Skeletal muscle cell (primary cell): ENCODE measurements around the gene SMURF1.
A peak's percentile ranks its signal among the peaks of the same experiment; 100 is the strongest.
"Not testable (repeated sequence)": the region's sequence is repeated elsewhere in the genome, so short reads cannot be mapped to it uniquely, and the experiment has no call there.

Experiments
- DNase-seq: peaks from one replicate; pipeline ENCODE4 v3.0.0-alpha.2; 2010; ENCODE audit warnings: low read depth
- H3K4me3 ChIP-seq: 2 replicates; pipeline ENCODE4 v1.5.1; 2011; ENCODE audit warnings: low read depth, mild to moderate bottlenecking, control low read depth, low read length, moderate library complexity

SMURF1 gene

DNA sequence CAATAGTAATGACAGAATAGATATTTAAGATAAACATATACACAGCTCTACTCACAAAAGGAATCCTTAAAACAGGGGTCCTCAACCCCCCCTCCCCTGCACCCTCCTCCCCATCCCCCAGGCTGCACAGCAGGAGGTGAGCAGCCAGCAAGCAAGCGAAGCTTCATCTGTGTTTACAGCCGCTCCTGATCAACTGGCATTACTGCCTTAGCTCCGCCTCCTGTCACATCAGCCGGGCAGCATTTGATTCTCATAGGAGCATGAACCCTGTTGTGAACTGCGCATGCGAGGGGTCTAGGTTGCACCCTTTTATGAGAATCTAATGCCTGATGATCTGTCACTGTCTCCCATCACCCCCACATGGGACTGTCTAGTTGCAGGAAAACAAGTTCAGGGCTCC is 65.5 kb downstream of the SMURF1 start:
- no peak for DNase-seq
- no peak overlapping the region for H3K4me3 ChIP-seq

DNA sequence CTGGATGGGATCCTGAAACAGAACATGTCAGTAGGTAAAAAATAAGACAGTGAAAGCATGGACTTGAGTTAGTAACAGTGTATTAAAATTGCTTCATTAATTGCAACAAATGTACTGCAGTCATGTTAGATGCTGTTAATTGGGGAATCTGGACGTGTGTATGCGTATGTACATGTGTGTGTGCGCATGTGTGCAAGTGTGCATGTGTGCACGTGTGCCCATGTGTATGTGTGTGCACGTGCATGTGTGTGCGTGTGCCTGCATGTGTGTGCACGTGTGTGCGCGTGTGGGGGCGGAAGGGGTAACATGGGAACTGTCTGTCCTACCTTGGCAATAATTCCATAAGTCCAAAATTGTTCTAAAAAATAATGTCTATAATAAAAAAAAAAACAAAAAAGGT is 67.3 kb downstream of the SMURF1 start:
- no peak for DNase-seq
- H3K4me3 ChIP-seq, result no peak overlapping the region

GRCh38 chr7:99073839-99074446 is 70.0 kb downstream of the SMURF1 start:
- DNase-seq, result no peak

GRCh38 chr7:99072126-99072525 is 71.8 kb downstream of the SMURF1 start:
- DNase-seq, result no peak
- no peak overlapping the region for H3K4me3 ChIP-seq

More at GRCh38 chr7:99073839-99074446, 70.0 kb downstream of the SMURF1 start:
- H3K4me3 ChIP-seq, result no peak overlapping the region

DNA sequence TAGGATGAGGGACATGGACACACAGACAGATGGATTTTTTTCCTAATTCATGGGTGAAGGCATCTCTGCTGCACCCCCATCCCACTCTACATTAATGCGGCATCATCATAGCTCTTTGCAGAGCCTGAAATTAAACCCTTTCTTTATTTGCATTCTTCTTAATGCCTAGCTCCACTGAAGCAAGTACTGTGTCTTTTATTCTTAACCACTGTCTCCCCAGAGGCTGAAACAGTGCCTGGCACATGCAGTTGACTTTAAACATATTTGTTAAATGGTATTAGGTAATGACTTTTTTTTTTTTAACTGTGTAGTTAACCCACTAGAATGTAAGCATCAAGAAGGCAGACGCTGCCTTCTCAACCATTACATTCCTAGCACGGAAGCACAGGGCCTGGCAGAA is 73.5 kb downstream of the SMURF1 start:
- H3K4me3 ChIP-seq, result no peak overlapping the region
- no peak for DNase-seq

- DNase-seq, result no peak
- H3K4me3 ChIP-seq, result no peak overlapping the region
Measured at GRCh38 chr7:99061001-99061776, 82.7 kb downstream of the SMURF1 start.

DNA sequence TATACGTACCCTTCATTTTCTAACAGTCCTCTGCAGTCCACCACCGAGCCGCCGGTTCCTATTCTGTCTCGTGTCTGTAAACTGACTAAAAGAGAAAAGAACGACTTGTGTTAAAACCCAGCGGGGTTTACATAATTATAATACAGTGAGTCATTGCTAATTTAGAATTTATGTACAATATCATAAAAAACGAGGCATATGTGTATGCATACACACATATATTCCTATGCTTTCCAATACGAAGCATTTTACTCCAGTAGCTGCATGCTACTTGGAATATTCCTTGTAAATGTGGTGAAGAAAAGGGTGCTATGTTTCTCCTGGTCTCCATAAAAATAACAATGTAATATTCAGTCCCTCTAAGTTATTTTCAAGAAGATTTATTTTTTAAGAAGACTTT is 89.1 kb downstream of the SMURF1 start:
- no peak overlapping the region for H3K4me3 ChIP-seq
- DNase-seq, result no peak

GRCh38 chr7:99050971-99051370 is 92.9 kb downstream of the SMURF1 start:
- no peak for DNase-seq
- H3K4me3 ChIP-seq, result no peak overlapping the region

DNA sequence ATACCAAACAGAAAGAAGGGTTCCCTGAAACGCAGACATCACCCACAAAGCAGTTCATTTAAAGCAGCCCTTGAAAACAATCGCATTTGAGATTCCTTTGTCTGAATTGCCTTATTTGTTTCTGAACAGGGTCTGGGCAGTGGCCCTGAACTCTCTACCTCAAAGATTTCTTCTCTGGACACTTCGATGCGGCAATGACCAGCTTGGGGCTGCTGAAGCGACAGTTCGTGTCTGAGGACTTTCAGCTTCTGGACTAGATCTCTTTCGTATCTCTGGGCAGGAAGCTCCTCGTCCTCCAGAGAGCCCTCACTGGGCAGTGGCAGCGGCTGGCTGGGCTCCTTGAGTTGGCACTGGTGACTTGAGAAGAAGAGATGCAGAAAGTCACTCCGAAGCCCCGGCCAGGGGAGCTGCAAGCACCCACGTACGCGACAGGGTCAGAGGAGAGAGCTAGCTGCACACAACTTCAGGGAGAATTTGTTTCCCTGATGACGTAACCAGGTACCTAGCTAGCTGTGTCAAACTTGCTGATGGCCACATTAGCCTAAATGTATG is 96.3 kb downstream of the SMURF1 start:
- DNase-seq, result no peak
- no peak overlapping the region for H3K4me3 ChIP-seq

DNA sequence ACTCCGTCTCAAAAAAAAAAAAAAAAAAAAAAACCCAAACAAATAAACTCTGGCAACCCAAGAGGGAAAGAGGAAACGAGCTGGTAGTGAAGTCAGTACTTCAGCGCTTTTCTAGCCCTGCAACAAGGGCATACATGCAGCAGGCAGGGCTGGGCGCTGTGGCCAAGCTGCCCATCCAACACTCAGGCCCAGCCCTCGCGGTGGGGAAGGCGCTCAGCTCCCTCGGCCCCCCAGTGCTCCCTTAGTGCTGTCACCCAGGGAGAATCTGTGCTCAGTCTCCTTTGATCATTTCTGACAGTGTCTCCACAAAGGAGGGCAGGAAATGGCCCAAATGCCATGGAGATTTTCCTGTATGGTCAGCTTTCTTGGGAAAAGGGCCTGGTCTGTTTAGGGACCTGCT is 97.2 kb downstream of the SMURF1 start:
- no peak overlapping the region for H3K4me3 ChIP-seq
- no peak for DNase-seq

DNA sequence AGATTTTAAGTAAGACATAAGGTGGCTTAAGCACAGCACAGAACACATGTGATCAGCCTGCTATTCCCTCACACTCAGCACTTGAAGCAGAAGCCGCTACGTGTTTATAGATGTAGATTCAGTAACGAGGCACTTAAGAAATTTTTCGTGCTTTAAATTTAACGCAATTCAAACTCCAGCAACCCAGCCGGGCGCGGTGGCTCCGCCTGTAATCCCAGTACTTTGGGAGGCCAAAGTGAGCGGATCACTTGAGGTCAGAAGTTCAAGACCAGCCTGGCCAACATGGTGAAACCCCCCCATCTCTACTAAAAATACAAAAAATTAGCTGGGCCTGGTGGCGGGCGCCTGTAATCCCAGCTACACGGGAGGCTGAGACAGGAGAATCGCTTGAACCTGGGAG is 97.6 kb downstream of the SMURF1 start:
- not testable (repeated sequence) for DNase-seq, H3K4me3 ChIP-seq

GRCh38 chr7:99044858-99045257 is 99.0 kb downstream of the SMURF1 start:
- DNase-seq, H3K4me3 ChIP-seq: not testable (repeated sequence)

DNA sequence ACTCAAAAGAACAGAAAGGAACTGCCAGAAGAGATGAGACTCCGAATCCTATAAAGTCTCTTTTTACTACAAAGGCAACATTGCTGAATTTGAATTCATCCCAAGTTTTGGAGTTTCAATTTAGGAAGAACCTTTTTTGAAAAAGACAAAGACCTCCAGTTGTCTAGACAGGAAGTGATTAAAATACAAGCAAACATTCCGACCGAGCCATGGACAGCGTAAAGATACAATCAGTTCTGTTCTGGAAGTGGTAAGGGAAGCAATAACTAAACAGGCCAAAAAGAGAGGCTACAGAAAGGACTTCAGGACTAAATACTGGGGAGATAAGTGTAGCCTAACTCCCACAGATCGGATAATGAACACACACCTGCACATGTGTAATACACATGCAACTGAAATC is 101.0 kb downstream of the SMURF1 start:
- no peak overlapping the region for H3K4me3 ChIP-seq

DNA sequence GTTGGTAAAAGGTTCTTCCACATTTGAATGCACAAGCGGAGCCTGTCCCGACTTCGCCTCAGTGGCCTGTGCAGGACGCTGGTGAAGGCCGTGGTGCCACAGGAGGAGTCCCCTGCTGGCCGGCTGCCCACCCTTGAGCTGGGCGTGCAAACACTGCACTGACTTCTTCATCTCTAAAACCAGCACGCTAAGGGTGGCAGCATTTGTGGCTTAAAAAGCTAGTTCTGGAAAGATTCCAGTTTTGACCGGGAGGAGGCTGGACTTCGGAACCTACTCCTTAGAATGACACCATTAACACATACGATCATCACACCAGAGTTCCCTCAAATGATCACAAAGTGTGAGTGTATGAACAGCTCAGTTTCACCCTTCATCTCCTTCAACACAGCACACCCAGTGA is 102.4 kb downstream of the SMURF1 start:
- DNase-seq, result no peak
- H3K4me3 ChIP-seq, result no peak overlapping the region

More for the DNA sequence above, 101.0 kb downstream of the SMURF1 start:
- no peak for DNase-seq

- peak; percentile 45 for DNase-seq
- no peak overlapping the region for H3K4me3 ChIP-seq
Measured at GRCh38 chr7:99040104-99040958, 103.6 kb downstream of the SMURF1 start.

GRCh38 chr7:99039384-99039891 is 104.5 kb downstream of the SMURF1 start:
- H3K4me3 ChIP-seq, result no peak overlapping the region

DNA sequence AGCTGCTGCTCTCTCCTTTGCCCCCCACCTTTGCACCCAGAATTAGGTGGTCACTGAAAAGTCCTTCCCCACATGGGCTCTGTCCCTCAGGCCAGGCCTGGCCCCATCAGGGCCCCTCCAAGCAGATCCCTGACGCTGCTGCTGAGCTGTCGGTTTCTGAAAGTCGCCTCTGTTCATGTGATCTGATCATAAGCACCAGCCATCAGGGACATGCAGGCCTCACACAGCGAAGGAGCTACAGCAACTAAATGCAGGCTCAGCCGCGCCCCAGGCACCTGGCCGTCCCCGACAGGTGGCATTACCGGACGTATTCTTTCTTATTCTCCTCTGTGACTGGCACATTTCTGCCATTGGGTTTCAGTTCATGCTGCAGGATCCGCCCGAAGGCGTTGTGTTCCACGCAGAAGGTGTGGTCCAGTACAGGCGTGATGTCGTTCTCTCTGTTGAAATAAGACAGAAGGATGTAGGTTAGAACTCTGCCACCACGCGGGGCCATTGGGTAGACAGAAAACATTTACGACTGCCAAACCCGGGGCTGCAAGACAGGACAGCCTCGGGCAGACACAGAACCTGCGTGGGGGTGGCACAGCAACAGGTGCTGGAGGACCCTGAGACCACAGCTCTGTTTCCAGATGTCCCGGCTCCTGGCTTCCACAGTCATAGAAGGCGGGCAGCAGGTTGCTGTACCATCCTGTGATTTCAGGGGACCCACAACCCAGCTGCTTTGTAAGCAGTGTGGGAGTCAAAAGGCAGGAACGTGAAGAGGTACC is 105.6 kb downstream of the SMURF1 start:
- H3K4me3 ChIP-seq, result no peak overlapping the region
- no peak for DNase-seq

More at GRCh38 chr7:99039384-99039891, 104.5 kb downstream of the SMURF1 start:
- no peak for DNase-seq

DNA sequence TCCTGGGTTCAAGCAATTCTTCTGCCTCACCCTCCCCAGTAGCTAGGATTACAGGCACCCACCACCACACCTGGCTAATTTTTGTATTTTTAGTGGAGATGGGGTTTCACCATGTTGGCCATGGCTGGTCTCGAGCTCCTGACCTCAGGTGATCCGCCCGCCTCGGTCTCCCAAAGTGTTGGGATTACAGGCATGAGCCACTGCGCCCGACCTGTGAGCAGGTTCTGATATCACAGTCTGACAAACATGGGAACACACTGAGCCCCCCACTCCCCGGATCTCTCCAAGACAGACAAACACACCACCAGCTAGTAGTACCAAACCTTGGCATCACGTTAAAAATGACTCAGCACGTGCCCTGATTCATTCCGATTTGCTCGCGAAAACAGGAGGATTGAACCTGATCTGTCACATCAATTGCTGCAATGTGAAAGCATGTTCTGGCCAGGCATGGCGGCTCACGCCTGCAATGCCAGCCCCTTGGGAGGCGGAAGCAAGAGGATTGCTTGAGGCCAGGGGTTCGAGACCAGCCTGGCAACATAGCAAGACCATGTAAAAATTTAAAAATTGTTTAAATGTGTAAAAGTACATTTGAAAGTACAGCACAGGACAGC is 106.5 kb downstream of the SMURF1 start:
- DNase-seq, result no peak
- H3K4me3 ChIP-seq, result no peak overlapping the region
